Measurements from ENCODE around the gene SCAMP3.

DNA sequence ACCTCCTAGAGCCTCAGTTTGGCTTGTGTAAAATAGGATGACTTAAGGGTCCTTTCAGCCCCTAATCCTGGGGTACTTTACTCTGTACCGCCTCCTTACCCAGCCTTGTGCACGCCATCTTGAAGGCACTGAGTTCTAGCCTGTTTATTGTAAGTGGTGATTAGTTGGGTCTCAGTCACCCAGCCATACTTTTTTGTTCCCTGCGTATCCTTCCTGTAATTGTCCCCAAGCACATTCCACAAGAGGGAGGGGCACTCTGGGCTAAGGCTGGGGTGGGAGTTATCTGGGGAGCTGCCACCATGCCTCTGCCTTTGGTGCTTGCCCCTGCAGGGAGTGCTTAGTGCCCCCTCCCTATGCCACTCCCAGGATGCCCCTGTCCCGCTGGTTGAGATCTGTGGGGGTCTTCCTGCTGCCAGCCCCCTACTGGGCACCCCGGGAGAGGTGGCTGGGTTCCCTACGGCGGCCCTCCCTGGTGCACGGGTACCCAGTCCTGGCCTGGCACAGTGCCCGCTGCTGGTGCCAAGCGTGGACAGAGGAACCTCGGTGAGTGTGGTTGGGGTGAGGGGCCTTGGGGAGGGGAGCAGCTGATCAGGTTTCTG lies 47.4 kb upstream of the SCAMP3 start:
- TF ChIP-seq, protein P1, sequence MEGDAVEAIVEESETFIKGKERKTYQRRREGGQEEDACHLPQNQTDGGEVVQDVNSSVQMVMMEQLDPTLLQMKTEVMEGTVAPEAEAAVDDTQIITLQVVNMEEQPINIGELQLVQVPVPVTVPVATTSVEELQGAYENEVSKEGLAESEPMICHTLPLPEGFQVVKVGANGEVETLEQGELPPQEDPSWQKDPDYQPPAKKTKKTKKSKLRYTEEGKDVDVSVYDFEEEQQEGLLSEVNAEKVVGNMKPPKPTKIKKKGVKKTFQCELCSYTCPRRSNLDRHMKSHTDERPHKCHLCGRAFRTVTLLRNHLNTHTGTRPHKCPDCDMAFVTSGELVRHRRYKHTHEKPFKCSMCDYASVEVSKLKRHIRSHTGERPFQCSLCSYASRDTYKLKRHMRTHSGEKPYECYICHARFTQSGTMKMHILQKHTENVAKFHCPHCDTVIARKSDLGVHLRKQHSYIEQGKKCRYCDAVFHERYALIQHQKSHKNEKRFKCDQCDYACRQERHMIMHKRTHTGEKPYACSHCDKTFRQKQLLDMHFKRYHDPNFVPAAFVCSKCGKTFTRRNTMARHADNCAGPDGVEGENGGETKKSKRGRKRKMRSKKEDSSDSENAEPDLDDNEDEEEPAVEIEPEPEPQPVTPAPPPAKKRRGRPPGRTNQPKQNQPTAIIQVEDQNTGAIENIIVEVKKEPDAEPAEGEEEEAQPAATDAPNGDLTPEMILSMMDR (conservative IDR thresholded peaks at IDR 0.05; ENCODE audit: low read length): peak; percentile 18; the same call in 1 of the 2 replicates
- TF ChIP-seq EZH2phosphoT487 (IDR thresholded peaks at IDR 0.05; ENCODE audit: borderline replicate concordance): no peak

Measured in Loucy (cell line).